ENCODE data around the gene FNIP2.
A peak's percentile ranks its signal among the peaks of the same experiment; 100 is the strongest.

The FNIP2 gene

DNA sequence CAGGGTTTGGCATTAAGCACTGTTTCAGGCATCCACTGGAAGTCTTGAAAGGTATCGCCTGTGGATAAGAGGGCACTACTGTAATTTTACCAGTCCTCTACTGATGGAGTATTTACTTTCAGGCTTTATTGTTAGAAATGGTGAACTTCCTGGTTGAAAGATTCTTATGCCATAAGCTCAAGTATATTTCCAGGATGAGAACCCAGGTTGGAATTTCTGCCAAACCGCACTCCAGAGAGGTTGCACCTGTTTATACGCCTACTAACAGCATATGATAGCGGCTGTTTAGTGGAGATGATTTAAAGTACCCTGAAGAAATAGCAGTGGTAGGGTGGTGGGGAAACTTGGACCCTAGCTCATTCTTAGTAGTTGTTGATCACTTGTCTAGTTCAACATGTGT lies 9.9 kb downstream of the FNIP2 start:
- Histone ChIP-seq H3K36me3 (ENCODE audit: insufficient read depth) (no peaks in the 10 kb centered on the region), H3K79me2 (ENCODE audit: insufficient read depth, low read depth) (peaks cover 68% of the 10 kb centered on the region), H2AFZ (ENCODE audit: low read depth) (no peak overlapping the region), H3K4me1 (ENCODE audit: low read depth, poor library complexity, severe bottlenecking) (peaks cover 70% of the 10 kb centered on the region), H4K20me1 (ENCODE audit: insufficient read depth) (no peaks in the 10 kb centered on the region), H3K27ac (no peak overlapping the region; the same call in 1 of the 2 replicates), H3K4me3 (IDR thresholded peaks at IDR 0.05; ENCODE audit: insufficient read depth, low read depth, low read length) (no peak overlapping the region), H3K27me3 (ENCODE audit: insufficient read depth, low read depth) (no peaks in the 10 kb centered on the region), H3K4me2 (peak overlapping the region; percentile 82), H3K9ac (no peak overlapping the region)
- TF ChIP-seq, protein P1, sequence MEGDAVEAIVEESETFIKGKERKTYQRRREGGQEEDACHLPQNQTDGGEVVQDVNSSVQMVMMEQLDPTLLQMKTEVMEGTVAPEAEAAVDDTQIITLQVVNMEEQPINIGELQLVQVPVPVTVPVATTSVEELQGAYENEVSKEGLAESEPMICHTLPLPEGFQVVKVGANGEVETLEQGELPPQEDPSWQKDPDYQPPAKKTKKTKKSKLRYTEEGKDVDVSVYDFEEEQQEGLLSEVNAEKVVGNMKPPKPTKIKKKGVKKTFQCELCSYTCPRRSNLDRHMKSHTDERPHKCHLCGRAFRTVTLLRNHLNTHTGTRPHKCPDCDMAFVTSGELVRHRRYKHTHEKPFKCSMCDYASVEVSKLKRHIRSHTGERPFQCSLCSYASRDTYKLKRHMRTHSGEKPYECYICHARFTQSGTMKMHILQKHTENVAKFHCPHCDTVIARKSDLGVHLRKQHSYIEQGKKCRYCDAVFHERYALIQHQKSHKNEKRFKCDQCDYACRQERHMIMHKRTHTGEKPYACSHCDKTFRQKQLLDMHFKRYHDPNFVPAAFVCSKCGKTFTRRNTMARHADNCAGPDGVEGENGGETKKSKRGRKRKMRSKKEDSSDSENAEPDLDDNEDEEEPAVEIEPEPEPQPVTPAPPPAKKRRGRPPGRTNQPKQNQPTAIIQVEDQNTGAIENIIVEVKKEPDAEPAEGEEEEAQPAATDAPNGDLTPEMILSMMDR (conservative IDR thresholded peaks at IDR 0.05; ENCODE audit: low read depth, low read length): no peak

DNA sequence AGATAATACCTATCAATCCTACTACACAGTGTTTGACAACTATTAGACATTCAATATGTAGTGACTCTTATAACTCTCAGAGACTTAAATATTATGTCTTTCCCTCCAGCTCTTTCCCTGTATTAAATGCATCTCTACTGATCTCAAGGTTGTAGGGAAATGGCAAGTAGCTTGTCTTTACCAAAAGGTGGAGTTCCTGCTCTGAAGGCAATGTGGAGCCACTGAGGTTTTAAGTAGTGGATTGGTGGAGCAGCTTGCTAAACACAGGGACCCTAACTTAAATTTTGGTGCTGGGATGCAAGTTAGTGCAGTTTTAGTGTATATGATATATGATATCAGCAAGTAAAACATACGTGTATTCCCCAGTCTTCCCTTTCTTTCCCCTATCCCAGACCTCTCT lies 13.1 kb downstream of the FNIP2 start:
- Histone ChIP-seq H3K9ac (no peak overlapping the region), H4K20me1 (ENCODE audit: insufficient read depth) (no peaks in the 10 kb centered on the region), H3K27me3 (ENCODE audit: insufficient read depth, low read depth) (no peaks in the 10 kb centered on the region), H3K27ac (no peak overlapping the region), H3K4me1 (ENCODE audit: low read depth, poor library complexity, severe bottlenecking) (peaks cover 77% of the 10 kb centered on the region), H2AFZ (ENCODE audit: low read depth) (no peak overlapping the region), H3K36me3 (ENCODE audit: insufficient read depth) (no peaks in the 10 kb centered on the region), H3K4me2 (peak overlapping the region; percentile 36; the same call in 1 of the 2 replicates), H3K4me3 (IDR thresholded peaks at IDR 0.05; ENCODE audit: insufficient read depth, low read depth, low read length) (no peak overlapping the region), H3K79me2 (ENCODE audit: insufficient read depth, low read depth) (peaks cover 57% of the 10 kb centered on the region)
- TF ChIP-seq, protein P1 (conservative IDR thresholded peaks at IDR 0.05; ENCODE audit: low read depth, low read length): no peak

DNA sequence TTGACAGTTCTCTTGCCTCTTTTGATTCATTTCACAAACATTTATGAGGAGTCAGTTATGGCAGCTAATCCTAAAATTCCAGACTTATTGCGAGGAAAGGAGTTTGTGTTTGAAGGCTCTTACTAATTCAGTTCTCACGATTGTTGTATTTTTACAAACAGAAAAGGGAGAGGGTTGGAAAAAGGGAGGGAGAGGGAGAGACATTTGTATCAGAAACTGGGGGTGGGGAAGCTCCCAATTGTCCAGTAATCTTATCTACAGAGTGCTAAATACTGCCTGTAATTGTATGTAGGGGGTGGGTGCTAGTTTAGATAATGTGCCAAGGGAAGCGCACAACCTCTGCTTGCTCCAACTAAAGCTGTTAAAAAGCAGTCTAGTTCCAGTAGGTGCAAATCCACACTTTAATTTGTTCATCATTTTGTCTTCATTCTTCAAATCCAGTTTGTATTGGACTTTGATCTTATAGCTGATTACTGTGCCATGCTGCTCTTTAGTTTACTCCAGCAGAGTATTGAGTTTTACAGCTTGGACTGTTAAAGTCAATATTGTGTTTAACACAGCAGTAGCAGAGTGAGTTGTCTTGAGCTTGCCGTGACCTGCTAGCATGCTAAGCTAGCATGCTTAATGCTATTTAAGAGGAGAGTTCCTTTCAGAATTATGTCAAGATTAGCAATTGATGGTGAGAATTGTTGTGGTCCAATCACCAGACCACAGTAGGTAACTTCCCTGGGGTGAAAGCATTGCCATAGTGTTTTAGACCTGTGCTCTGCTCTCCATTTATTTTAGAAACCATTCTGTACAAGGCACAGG lies 13.9 kb downstream of the FNIP2 start:
- H3K4me3 ChIP-seq (IDR thresholded peaks at IDR 0.05; ENCODE audit: insufficient read depth, low read depth, low read length): no peak overlapping the region
- H3K4me2 ChIP-seq: peak overlapping the region; percentile 36
- H3K4me1 ChIP-seq (ENCODE audit: low read depth, poor library complexity, severe bottlenecking): peaks cover 69% of the 10 kb centered on the region
- no peak overlapping the region for H2AFZ ChIP-seq (ENCODE audit: low read depth)
- H3K27me3 ChIP-seq (ENCODE audit: insufficient read depth, low read depth): no peaks in the 10 kb centered on the region
- peak overlapping the region; percentile 20; the same call in 1 of the 2 replicates for H3K27ac ChIP-seq
- H3K36me3 ChIP-seq (ENCODE audit: insufficient read depth): no peaks in the 10 kb centered on the region
- H3K9ac ChIP-seq: no peak overlapping the region
- no peaks in the 10 kb centered on the region for H4K20me1 ChIP-seq (ENCODE audit: insufficient read depth)
- peaks cover 49% of the 10 kb centered on the region for H3K79me2 ChIP-seq (ENCODE audit: insufficient read depth, low read depth)
- TF ChIP-seq, protein P1 (conservative IDR thresholded peaks at IDR 0.05; ENCODE audit: low read depth, low read length): no peak

DNA sequence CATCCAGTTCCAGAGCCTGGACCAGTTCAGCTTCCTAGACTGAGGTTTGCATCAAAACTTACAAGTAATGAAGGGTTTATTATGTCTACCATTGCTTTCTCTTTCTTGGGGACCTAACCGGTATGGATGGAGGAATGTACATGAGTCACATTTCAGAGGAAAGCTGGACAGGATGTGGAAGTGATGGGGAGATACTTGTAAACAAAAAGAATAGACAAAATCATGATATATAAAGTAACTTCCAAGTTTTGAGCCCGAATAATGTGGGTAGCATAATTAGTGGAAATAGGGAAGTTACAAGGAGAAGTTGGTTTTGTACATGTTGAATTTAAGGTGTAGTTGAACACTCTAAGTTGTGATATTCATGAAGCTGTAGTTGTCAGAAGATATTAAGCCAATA lies 15.0 kb downstream of the FNIP2 start:
- Histone ChIP-seq H3K4me3 (IDR thresholded peaks at IDR 0.05; ENCODE audit: insufficient read depth, low read depth, low read length) (no peak overlapping the region), H3K27me3 (ENCODE audit: insufficient read depth, low read depth) (no peaks in the 10 kb centered on the region), H3K27ac (no peak overlapping the region), H3K36me3 (ENCODE audit: insufficient read depth) (no peaks in the 10 kb centered on the region), H2AFZ (ENCODE audit: low read depth) (no peak overlapping the region), H3K9ac (no peak overlapping the region), H3K4me2 (peak overlapping the region; percentile 36), H4K20me1 (ENCODE audit: insufficient read depth) (no peaks in the 10 kb centered on the region), H3K79me2 (ENCODE audit: insufficient read depth, low read depth) (peaks cover 50% of the 10 kb centered on the region), H3K4me1 (ENCODE audit: low read depth, poor library complexity, severe bottlenecking) (peaks cover 59% of the 10 kb centered on the region)
- TF ChIP-seq, protein P1 (conservative IDR thresholded peaks at IDR 0.05; ENCODE audit: low read depth, low read length): no peak

All from KMS-11 (cell line).